Osteocyte (in vitro differentiated cells): ENCODE results near the gene IL16. TPM values are rescaled to one million over a fixed set of nuclear protein-coding genes. Genes with fewer than 3 reads are reported as not detected.

Source experiments
- DNase-seq: peaks from one replicate; pipeline ENCODE4 v3.0.0; 2021; ENCODE audit warnings: mixed read lengths; ENCODE audit not compliant: unreplicated experiment; ENCODE audit errors: extremely low spot score
- H3K27ac Mint-ChIP-seq: one replicate; pipeline ENCODE4 v1.8.0; 2021; ENCODE audit warnings: mild to moderate bottlenecking, mixed read lengths; ENCODE audit not compliant: unreplicated experiment
- H3K27me3 Mint-ChIP-seq: one replicate; pipeline ENCODE4 v1.8.0; 2021; ENCODE audit warnings: mixed read lengths; ENCODE audit not compliant: unreplicated experiment
- H3K36me3 Mint-ChIP-seq: one replicate; pipeline ENCODE4 v1.8.0; 2021; ENCODE audit warnings: mixed read lengths; ENCODE audit not compliant: unreplicated experiment
- H3K4me1 Mint-ChIP-seq: one replicate; pipeline ENCODE4 v1.8.0; 2021; ENCODE audit warnings: mixed read lengths; ENCODE audit not compliant: unreplicated experiment
- H3K4me3 Mint-ChIP-seq: one replicate; pipeline ENCODE4 v1.8.0; 2021; ENCODE audit warnings: mild to moderate bottlenecking, moderate library complexity, mixed read lengths; ENCODE audit not compliant: unreplicated experiment
- H3K9me3 Mint-ChIP-seq: one replicate; pipeline ENCODE4 v1.8.0; 2021; ENCODE audit warnings: mixed read lengths; ENCODE audit not compliant: unreplicated experiment
- total RNA-seq: library from RNA; stranded (reverse); gene quantifications from 2 replicates; pipeline ENCODE4 v1.2.1, GENCODE V29; 2021
- TF ChIP-seq, protein P1 (sequence below): fragments of 200-600 bp; sonication (generic); IDR thresholded peaks from 2 replicates; pipeline ENCODE4 v1.5.0; 2021; ENCODE audit warnings: antibody characterized with exemption, mild to moderate bottlenecking, moderate library complexity

The IL16 gene
- total RNA-seq, 1 donor from 2014 or later = not detected

DNA sequence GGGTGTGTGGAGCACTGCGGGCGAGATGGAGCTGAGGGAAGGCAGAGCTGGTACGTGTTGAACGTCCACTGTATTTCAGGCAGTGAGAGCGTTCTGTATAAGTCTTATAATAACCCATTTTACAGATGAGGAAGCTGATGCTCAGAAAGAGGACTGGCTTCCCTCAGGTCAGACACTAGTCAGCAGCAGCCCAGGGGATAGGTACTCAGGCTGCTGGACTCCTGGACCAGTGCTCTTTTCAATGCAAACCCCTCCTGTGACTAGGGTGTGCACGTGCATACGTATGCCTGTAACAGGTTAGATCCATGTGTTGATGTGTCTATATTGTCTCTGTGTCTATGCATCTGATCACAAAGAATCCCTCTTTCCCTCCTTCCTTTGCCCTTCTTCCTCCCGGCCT, 8.3 kb upstream of the IL16 start:
- H3K36me3 Mint-ChIP-seq = no peaks in the 10 kb centered on the region
- TF ChIP-seq, protein P1, sequence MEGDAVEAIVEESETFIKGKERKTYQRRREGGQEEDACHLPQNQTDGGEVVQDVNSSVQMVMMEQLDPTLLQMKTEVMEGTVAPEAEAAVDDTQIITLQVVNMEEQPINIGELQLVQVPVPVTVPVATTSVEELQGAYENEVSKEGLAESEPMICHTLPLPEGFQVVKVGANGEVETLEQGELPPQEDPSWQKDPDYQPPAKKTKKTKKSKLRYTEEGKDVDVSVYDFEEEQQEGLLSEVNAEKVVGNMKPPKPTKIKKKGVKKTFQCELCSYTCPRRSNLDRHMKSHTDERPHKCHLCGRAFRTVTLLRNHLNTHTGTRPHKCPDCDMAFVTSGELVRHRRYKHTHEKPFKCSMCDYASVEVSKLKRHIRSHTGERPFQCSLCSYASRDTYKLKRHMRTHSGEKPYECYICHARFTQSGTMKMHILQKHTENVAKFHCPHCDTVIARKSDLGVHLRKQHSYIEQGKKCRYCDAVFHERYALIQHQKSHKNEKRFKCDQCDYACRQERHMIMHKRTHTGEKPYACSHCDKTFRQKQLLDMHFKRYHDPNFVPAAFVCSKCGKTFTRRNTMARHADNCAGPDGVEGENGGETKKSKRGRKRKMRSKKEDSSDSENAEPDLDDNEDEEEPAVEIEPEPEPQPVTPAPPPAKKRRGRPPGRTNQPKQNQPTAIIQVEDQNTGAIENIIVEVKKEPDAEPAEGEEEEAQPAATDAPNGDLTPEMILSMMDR = no peak
- no peaks in the 10 kb centered on the region for H3K9me3 Mint-ChIP-seq
- H3K4me3 Mint-ChIP-seq = no peak overlapping the region
- peaks cover 22% of the 10 kb centered on the region for H3K27me3 Mint-ChIP-seq
- no peaks in the 10 kb centered on the region for H3K4me1 Mint-ChIP-seq
- no peak overlapping the region for H3K27ac Mint-ChIP-seq
- peak; percentile 59 for DNase-seq

DNA sequence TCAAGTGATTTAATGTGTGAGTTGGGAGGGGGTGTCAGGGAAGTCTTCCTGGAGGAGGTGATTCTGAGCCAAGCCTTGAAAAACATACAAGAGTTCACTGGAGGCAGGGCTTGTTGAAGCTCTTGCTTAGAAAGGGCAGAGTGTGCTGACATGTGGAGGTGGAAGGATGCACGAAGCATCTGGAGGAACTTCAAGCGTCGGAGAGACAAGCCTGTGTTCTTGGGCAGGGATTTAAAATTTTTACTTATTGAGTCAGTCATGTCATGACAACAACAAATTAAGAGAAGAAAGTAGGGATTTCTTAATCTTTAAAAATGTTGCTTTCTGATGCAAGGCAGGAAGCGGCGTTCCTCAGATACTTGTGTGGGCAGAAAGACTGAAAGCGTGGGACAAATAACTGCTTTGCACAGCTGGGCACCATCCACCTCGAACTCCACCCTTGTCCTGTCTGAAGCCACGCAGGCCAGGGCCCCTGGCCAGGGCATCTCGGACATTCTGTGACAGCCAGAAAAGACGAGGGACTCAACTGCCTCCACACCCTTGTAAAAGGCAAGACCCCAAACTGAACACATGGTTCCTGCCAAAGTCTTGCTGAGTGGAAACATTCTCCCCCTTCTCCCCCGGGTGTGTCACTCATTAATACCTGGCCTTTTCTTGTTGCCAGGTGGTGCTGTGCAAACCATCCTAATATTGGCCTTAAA, 6.9 kb upstream of the IL16 start:
- H3K27me3 Mint-ChIP-seq = peaks cover 24% of the 10 kb centered on the region
- DNase-seq = no peak
- no peak overlapping the region for H3K4me3 Mint-ChIP-seq
- H3K27ac Mint-ChIP-seq = no peak overlapping the region
- H3K4me1 Mint-ChIP-seq = no peaks in the 10 kb centered on the region
- no peaks in the 10 kb centered on the region for H3K36me3 Mint-ChIP-seq
- TF ChIP-seq, protein P1 = no peak
- H3K9me3 Mint-ChIP-seq = no peaks in the 10 kb centered on the region

DNA sequence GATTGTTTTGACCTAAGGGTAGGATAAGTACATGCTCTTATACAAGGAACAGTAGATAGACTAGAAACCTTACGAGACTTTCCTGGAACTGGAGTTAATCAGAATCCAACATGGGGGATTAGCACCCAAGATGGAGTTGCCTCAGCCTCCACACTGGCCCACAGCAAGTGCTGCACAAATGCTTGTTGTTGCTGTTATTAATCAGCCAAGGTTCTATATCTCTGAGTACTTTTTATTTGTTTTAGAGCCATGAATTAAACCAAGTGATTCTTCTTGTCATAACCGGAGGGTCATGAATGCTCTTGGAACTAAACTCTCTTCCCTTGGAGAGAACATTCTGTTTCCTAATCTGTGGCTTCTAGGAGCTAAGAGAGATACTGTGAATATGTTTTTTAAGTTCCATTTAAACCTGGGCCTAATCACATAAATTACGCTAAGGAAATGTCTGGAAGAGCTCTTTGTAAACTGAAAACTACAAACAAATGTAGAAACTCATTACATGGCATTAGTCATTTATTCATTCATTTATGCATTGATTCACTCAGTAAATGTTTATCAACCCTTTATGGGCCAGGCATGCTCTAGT, 5.7 kb upstream of the IL16 start:
- H3K36me3 Mint-ChIP-seq = no peaks in the 10 kb centered on the region
- H3K27me3 Mint-ChIP-seq = peaks cover 29% of the 10 kb centered on the region
- no peaks in the 10 kb centered on the region for H3K9me3 Mint-ChIP-seq
- no peak overlapping the region for H3K27ac Mint-ChIP-seq
- no peak overlapping the region for H3K4me3 Mint-ChIP-seq
- DNase-seq = no peak
- TF ChIP-seq, protein P1 = no peak
- no peaks in the 10 kb centered on the region for H3K4me1 Mint-ChIP-seq

DNA sequence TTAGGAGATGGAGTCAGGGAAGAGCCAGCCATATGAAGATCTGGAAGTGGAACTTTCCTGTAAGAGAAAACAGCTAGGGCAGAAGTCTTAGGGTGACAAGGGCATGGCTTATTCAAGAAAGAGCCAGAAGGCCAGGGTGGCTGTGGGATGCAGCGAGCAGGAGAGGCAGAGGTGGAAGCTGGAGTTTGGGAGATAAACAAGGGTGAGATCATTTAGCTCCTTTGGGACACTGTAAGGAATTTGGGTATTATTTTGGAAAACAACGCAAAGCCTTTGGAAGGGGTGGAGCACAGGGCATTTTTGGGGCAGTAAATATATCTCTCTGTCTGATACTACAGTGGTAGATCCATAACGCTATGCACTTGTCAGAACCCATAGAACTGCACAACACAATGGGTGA, 5.0 kb upstream of the IL16 start:
- H3K4me1 Mint-ChIP-seq = no peaks in the 10 kb centered on the region
- no peak overlapping the region for H3K4me3 Mint-ChIP-seq
- H3K27ac Mint-ChIP-seq = no peak overlapping the region
- H3K27me3 Mint-ChIP-seq = peaks cover 29% of the 10 kb centered on the region
- H3K9me3 Mint-ChIP-seq = no peaks in the 10 kb centered on the region
- peak; percentile 62 for DNase-seq
- H3K36me3 Mint-ChIP-seq = no peaks in the 10 kb centered on the region
- TF ChIP-seq, protein P1 = no peak

DNA sequence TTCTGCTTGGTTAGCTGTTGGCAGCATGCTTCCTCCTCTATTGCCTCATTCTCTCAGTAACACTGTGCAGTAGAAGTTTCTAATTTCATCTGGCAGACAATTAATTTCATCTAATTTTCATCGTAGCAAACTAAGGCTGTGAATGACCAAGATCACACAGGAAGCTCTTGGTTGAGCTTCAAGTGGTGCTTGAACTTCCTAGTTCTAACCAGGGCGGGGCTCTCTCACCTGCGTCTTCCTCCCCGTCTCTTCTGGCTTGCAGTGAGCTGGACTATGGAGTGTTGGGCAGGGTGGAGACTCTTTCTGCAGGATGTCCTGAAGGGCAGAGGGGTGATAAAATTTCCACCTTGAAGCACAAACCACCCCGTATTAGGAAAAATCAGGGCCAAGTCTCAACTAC, 2.0 kb upstream of the IL16 start:
- H3K36me3 Mint-ChIP-seq = no peaks in the 10 kb centered on the region
- H3K9me3 Mint-ChIP-seq = no peaks in the 10 kb centered on the region
- peaks cover 35% of the 10 kb centered on the region for H3K27me3 Mint-ChIP-seq
- TF ChIP-seq, protein P1 = no peak
- H3K4me1 Mint-ChIP-seq = no peaks in the 10 kb centered on the region
- no peak overlapping the region for H3K27ac Mint-ChIP-seq
- H3K4me3 Mint-ChIP-seq = no peak overlapping the region
- DNase-seq = no peak
